B cell (primary cell): ENCODE measurements around the gene NHSL1. TPM values are rescaled to one million over a fixed set of nuclear protein-coding genes. Genes with fewer than 3 reads are reported as not detected.

ENCODE experiments used
- ATAC-seq: fragments of 200-7000 bp; cut with Tn5 transposase; one replicate; pipeline ENCODE4 v1.10.0; 2021; ENCODE audit warnings: low read depth, mild to moderate bottlenecking, moderate number of reproducible peaks, moderate library complexity
- CTCF ChIA-PET: fragments of 350-600 bp; sonication (Branson Sonifier 250); formaldehyde crosslinking; loops from one replicate; lab custom pipeline; 2021; ENCODE audit warnings: antibody characterized with exemption, inconsistent platforms; lab: Charles Lee
- POLR2A ChIA-PET: fragments of 350-600 bp; sonication (Branson Sonifier 250); formaldehyde crosslinking; loops from one replicate; lab custom pipeline; 2021; ENCODE audit warnings: antibody characterized with exemption; lab: Charles Lee
- DNase-seq: peaks from one replicate; pipeline ENCODE4 v3.0.0; 2013
- H2AFZ ChIP-seq: 2 replicates; pipeline ENCODE4 v1.6.1; 2012; ENCODE audit warnings: mild to moderate bottlenecking, low read depth, low read length; ENCODE audit not compliant: insufficient read depth, poor library complexity, severe bottlenecking
- H3K27ac ChIP-seq, 2 donors: 1 replicate in 1 of 2; 2 replicates in 1 of 2; pipeline ENCODE4 v1.5.1; 2012 to 2013; ENCODE audit warnings: low read length in 2 of 2, mild to moderate bottlenecking in 2 of 2, moderate library complexity in 1 of 2
- H3K27me3 ChIP-seq, 4 experiments: fragments of 200-600 bp in 1 of 4; sonication (generic) in 1 of 4; replicated peaks in 1 of 4; 1 replicate in 2 of 4; 2 replicates in 2 of 4; pipeline versions ENCODE4 v1.6.1 to v1.7.0; 2013 to 2016; ENCODE audit warnings: low read length in 3 of 4, mild to moderate bottlenecking in 2 of 4, mixed read lengths in 1 of 4, moderate library complexity in 1 of 4; ENCODE audit not compliant: insufficient read depth in 4 of 4, control insufficient read depth in 3 of 4; ENCODE audit errors: control extremely low read depth in 1 of 4
- H3K36me3 ChIP-seq, 2 experiments: replicated peaks in 1 of 2; 1 replicate in 1 of 2; 2 replicates in 1 of 2; pipeline versions ENCODE4 v1.6.1 to v1.7.1; 2013; ENCODE audit warnings: low read length in 1 of 2; ENCODE audit not compliant: insufficient read depth in 2 of 2, control insufficient read depth in 1 of 2; ENCODE audit errors: control extremely low read depth in 1 of 2, extremely low read depth in 1 of 2
- H3K4me1 ChIP-seq, 2 donors: fragments of 200-600 bp in 1 of 2; sonication (generic) in 1 of 2; 1 replicate in 1 of 2; 2 replicates in 1 of 2; pipeline versions ENCODE4 v1.5.1 to v1.6.1; 2013 to 2017; ENCODE audit warnings: low read length in 2 of 2; ENCODE audit not compliant: control insufficient read depth in 2 of 2, insufficient read depth in 2 of 2
- H3K4me2 ChIP-seq: replicated peaks from 2 replicates; pipeline ENCODE3; 2012; ENCODE audit warnings: mild to moderate bottlenecking, low read depth, low read length; ENCODE audit not compliant: poor library complexity, severe bottlenecking
- H3K4me3 ChIP-seq, 5 experiments: fragments of 200-600 bp in 1 of 5; sonication (generic) in 1 of 5; 1 replicate in 3 of 5; 2 replicates in 2 of 5; pipeline versions ENCODE4 v1.5.1 to v1.7.0; 2011 to 2016; ENCODE audit warnings: low read length in 4 of 5, mild to moderate bottlenecking in 4 of 5, low read depth in 2 of 5, control low read depth in 1 of 5, moderate library complexity in 1 of 5; ENCODE audit not compliant: insufficient read depth in 1 of 5; ENCODE audit errors: control extremely low read depth in 1 of 5, extremely low read depth in 1 of 5
- H3K79me2 ChIP-seq: fragments of 200-600 bp; sonication (generic); one replicate; pipeline ENCODE4 v1.6.0; 2016; ENCODE audit warnings: low read length; ENCODE audit not compliant: control insufficient read depth, insufficient read depth
- H3K9ac ChIP-seq: fragments of 200-600 bp; sonication (generic); 2 replicates; pipeline ENCODE4 v1.6.1; 2017; ENCODE audit warnings: mild to moderate bottlenecking, low read length, moderate library complexity
- H3K9me3 ChIP-seq, 3 donors: one replicate each; pipeline versions ENCODE4 v1.6.1 to v1.7.1; 2013; ENCODE audit warnings: low read length in 2 of 3; ENCODE audit not compliant: control insufficient read depth in 2 of 3, insufficient read depth in 1 of 3; ENCODE audit errors: control extremely low read depth in 1 of 3
- H4K20me1 ChIP-seq: 2 replicates; pipeline ENCODE4 v1.6.0; 2012; ENCODE audit warnings: mild to moderate bottlenecking, low read length; ENCODE audit not compliant: insufficient read depth, control insufficient read depth, poor library complexity, severe bottlenecking
- H3K27ac Mint-ChIP-seq: one replicate; pipeline ENCODE4 v1.8.0; 2021; ENCODE audit warnings: mixed read lengths
- H3K27me3 Mint-ChIP-seq: one replicate; pipeline ENCODE4 v1.8.0; 2021; ENCODE audit warnings: mixed read lengths
- H3K4me1 Mint-ChIP-seq: one replicate; pipeline ENCODE4 v1.8.0; 2021; ENCODE audit warnings: mixed read lengths
- H3K4me3 Mint-ChIP-seq: one replicate; pipeline ENCODE4 v1.8.0; 2021; ENCODE audit warnings: mixed read lengths
- H3K9me3 Mint-ChIP-seq: one replicate; pipeline ENCODE4 v1.8.0; 2022; ENCODE audit warnings: mixed read lengths; ENCODE audit not compliant: insufficient read depth
- EZH2 ChIP-seq: IDR thresholded peaks from 2 replicates; pipeline ENCODE4 v1.6.1; 2012; ENCODE audit warnings: borderline replicate concordance, low read depth, mild to moderate bottlenecking, moderate library complexity, low read length; ENCODE audit not compliant: insufficient read depth, poor library complexity, severe bottlenecking
- WGBS: methylation state at CpG from one replicate; pipeline ENCODE4 v1.1.5; 2013; ENCODE audit warnings: missing lambda C conversion rate; ENCODE audit not compliant: insufficient coverage; 5-methylcytosine and 5-hydroxymethylcytosine counted together
- intact Hi-C: fragments of 100-400 bp; cut with micrococcal nuclease; formaldehyde crosslinking; loops from one replicate; pipeline ENCODE4 v1.10.0; 2022
- polyA plus RNA-seq: library from polyadenylated mRNA; depleted of rRNA; stranded (reverse); fragments of >200 nt; gene quantifications from 2 replicates; pipeline ENCODE4 v1.2.3, GENCODE V29; 2012
- total RNA-seq, 2 donors: library from RNA; stranded (reverse); fragments of 120-200 nt in 1 of 2; gene quantifications; 1 replicate in 1 of 2; 2 replicates in 1 of 2; pipeline versions ENCODE4 v1.2.3 to v1.2.4, GENCODE V29; 2013 to 2022
- TF ChIP-seq, protein P1 (sequence below): fragments of 200-600 bp; IDR thresholded peaks from one replicate; pipeline ENCODE4 v1.8.0; 2022; ENCODE audit warnings: antibody characterized with exemption, mild to moderate bottlenecking

The NHSL1 gene
- total and polyA plus RNA-seq, 2 donors (not counting 1 experiment from before 2014, with no cell fraction given): 0.04 to 0.10 TPM

GRCh38 chr6:138527411-138528088 is 28.3 kb upstream of the NHSL1 start:
- ChIA-PET POLR2A (no interaction called here), CTCF (interaction anchor here (1.3 kb wide), 1 partner anchor 9 kb away, joined by 6 read pairs; no protein-coding TSS in a partner anchor)
- H3K27me3 ChIP-seq: no peaks in the 10 kb centered on the region
- H2AFZ ChIP-seq: no peak overlapping the region
- H3K4me3 ChIP-seq: no peak overlapping the region
- Mint-ChIP-seq H3K27ac (no peak overlapping the region), H3K9me3 (no peaks in the 10 kb centered on the region), H3K27me3 (peaks cover 12% of the 10 kb centered on the region), H3K4me3 (no peak overlapping the region), H3K4me1 (no peaks in the 10 kb centered on the region)
- ATAC-seq (no peak), DNase-seq (no peak)
- H3K36me3 ChIP-seq: no peaks in the 10 kb centered on the region
- TF ChIP-seq, protein P1, sequence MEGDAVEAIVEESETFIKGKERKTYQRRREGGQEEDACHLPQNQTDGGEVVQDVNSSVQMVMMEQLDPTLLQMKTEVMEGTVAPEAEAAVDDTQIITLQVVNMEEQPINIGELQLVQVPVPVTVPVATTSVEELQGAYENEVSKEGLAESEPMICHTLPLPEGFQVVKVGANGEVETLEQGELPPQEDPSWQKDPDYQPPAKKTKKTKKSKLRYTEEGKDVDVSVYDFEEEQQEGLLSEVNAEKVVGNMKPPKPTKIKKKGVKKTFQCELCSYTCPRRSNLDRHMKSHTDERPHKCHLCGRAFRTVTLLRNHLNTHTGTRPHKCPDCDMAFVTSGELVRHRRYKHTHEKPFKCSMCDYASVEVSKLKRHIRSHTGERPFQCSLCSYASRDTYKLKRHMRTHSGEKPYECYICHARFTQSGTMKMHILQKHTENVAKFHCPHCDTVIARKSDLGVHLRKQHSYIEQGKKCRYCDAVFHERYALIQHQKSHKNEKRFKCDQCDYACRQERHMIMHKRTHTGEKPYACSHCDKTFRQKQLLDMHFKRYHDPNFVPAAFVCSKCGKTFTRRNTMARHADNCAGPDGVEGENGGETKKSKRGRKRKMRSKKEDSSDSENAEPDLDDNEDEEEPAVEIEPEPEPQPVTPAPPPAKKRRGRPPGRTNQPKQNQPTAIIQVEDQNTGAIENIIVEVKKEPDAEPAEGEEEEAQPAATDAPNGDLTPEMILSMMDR: no peak
- intact Hi-C loops: no loop called here
- no peaks in the 10 kb centered on the region for H3K4me1 ChIP-seq
- WGBS: 90% methylated on average over 2 of the region's 8 CpGs
- no peak overlapping the region for H3K4me2 ChIP-seq
- H3K9me3 ChIP-seq: no peaks in the 10 kb centered on the region
- no peaks in the 10 kb centered on the region for H4K20me1 ChIP-seq
- no peak overlapping the region for H3K9ac ChIP-seq
- no peak overlapping the region for H3K27ac ChIP-seq
- no peaks in the 10 kb centered on the region for H3K79me2 ChIP-seq

GRCh38 chr6:138526822-138527235 is 27.5 kb upstream of the NHSL1 start:
- WGBS: 97% methylated on average over 7 of the region's 11 CpGs
- Mint-ChIP-seq H3K9me3 (no peaks in the 10 kb centered on the region), H3K4me3 (no peak overlapping the region), H3K4me1 (no peaks in the 10 kb centered on the region), H3K27me3 (peaks cover 8% of the 10 kb centered on the region), H3K27ac (no peak overlapping the region)
- TF ChIP-seq, protein P1: no peak
- TF ChIP-seq EZH2: no peak
- ATAC-seq (no peak), DNase-seq (no peak)
- ChIA-PET CTCF (interaction anchor here (0.5 to 1.3 kb wide), 3 partner anchors 8 to 411 kb away, joined by 3 to 6 read pairs (median 5); no protein-coding TSS in a partner anchor), POLR2A (no interaction called here)
- Histone ChIP-seq H3K9me3 (no peaks in the 10 kb centered on the region), H3K9ac (no peak overlapping the region), H3K79me2 (no peaks in the 10 kb centered on the region), H3K4me1 (no peaks in the 10 kb centered on the region), H3K27ac (no peak overlapping the region), H3K36me3 (no peaks in the 10 kb centered on the region), H3K4me3 (no peak overlapping the region), H4K20me1 (no peaks in the 10 kb centered on the region), H3K4me2 (no peak overlapping the region), H2AFZ (no peak overlapping the region), H3K27me3 (no peaks in the 10 kb centered on the region)
- intact Hi-C loops: no loop called here
